Activated CD4-positive, alpha-beta memory T cell treated with anti-CD3 and anti-CD28 coated beads, Interleukin-2, amount 10 ng/mL, durations not matched to agents 7 days and 5 days (primary cell): ENCODE results near the gene ALDH7A1. TPM values are rescaled to one million over a fixed set of nuclear protein-coding genes. Genes with fewer than 3 reads are reported as not detected.

Source experiments
- CTCF ChIA-PET: fragments of 350-600 bp; sonication (Branson Sonifier 250); formaldehyde crosslinking; loops from one replicate; lab custom pipeline; 2021; ENCODE audit warnings: antibody characterized with exemption, inconsistent platforms; lab: Charles Lee
- POLR2A ChIA-PET: fragments of 350-600 bp; sonication (Branson Sonifier 250); formaldehyde crosslinking; loops from one replicate; lab custom pipeline; 2021; ENCODE audit warnings: antibody characterized with exemption; lab: Charles Lee
- DNase-seq: peaks from one replicate; pipeline ENCODE4 v3.0.0-alpha.2; 2020
- H3K27ac Mint-ChIP-seq: one replicate; pipeline ENCODE4 v1.8.0; 2021; ENCODE audit warnings: mild to moderate bottlenecking, mixed read lengths
- H3K27me3 Mint-ChIP-seq: one replicate; pipeline ENCODE4 v1.8.0; 2021; ENCODE audit warnings: mixed read lengths
- H3K36me3 Mint-ChIP-seq: one replicate; pipeline ENCODE4 v1.8.0; 2021; ENCODE audit warnings: low read depth, mixed read lengths
- H3K4me1 Mint-ChIP-seq: one replicate; pipeline ENCODE4 v1.8.0; 2021; ENCODE audit warnings: mixed read lengths
- H3K4me3 Mint-ChIP-seq: one replicate; pipeline ENCODE4 v1.8.0; 2021; ENCODE audit warnings: mild to moderate bottlenecking, mixed read lengths
- H3K9me3 Mint-ChIP-seq: one replicate; pipeline ENCODE4 v1.8.0; 2021; ENCODE audit warnings: mixed read lengths
- total RNA-seq, 2 experiments: library from RNA; stranded (reverse); gene quantifications; one replicate each; pipeline ENCODE4 v1.2.3, GENCODE V29; 2021

ALDH7A1 gene
- total RNA-seq, 2 experiments from 2014 or later = 0.71 to 1.0 TPM

DNA sequence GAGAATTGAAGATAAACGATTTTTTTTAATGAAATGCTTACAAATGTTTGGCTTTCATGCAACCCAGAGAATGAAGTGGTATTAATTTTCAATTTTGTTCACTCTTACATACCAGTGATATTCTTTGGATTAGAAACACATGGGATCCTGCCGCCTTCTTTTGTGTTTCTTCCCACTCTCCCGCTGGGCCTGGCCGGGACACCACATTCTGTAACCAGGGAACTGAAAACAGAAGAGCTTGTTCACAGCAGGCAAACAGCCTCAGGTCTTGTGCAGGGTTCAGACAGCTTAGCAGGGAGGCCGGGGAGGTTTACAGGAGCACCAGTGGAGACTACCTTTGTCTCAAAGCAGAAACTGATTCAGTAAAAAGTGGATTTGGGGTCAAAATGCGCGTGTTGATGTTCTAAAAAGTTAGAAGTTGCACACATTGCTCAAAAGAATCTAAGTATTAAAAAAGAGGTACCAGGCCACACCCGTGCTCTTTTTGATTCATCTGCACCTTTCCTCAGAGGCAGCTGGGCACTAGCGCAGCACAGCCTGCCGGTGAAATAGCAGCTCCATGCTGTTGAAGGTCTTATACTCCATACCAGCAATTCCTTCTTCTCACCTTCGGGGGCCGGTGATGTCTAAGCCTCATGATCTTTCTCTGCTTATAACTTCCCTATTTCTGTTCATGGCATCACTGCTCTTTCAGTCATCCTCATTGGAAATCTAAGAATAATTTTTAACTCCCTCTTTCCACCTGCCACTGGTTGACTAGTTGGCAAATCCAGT is 104.7 kb downstream of the ALDH7A1 start:
- POLR2A ChIA-PET = interaction anchor here (1.5 kb wide), 1 partner anchor 9 kb away, joined by 5 read pairs; no protein-coding TSS in a partner anchor

DNA sequence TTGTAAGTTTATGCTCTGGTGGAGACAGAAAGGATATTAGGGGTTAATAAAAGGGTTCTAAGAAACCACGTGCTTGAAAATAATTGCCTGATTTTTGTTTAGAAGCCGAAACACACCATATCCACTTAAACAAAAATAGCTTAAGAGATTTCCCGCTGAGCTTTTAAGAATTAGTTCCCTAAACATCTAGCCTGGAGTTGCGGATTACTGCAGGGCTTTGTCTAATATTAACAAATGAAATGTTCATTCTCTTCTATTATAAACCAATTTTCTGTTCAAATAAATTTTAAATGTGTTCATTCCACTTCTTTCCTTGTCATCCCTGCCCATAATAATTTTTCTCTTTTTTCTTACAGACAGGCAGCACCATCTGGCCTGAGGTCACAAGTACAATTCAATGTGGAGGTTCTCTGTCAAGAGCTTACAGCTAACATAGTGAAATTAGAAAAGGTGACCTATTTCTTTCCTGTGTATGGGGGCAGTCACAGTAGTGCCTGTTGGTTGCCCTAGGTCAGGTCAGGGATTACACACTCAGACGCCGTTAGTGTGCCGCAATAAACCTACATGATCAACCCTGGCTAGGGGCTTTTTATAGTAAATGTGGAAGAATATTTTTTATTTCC is 106.5 kb downstream of the ALDH7A1 start:
- Mint-ChIP-seq H3K4me1 (no peaks in the 10 kb centered on the region), H3K9me3 (no peaks in the 10 kb centered on the region), H3K36me3 (peaks cover 14% of the 10 kb centered on the region), H3K27ac (no peak overlapping the region), H3K27me3 (no peaks in the 10 kb centered on the region), H3K4me3 (no peak overlapping the region)
- POLR2A ChIA-PET = interaction anchor here (1.5 kb wide), 1 partner anchor 65 kb away, joined by 5 read pairs; the partner anchor contains the start of gene GRAMD2B
- CTCF ChIA-PET = interaction anchor here (1.0 to 3.7 kb wide), 4 partner anchors 11 to 150 kb away, joined by 3 to 18 read pairs (median 4); no protein-coding TSS in a partner anchor
- DNase-seq = no peak

More for the DNA sequence above, 104.7 kb downstream of the ALDH7A1 start:
- H3K4me1 Mint-ChIP-seq = no peaks in the 10 kb centered on the region
- H3K36me3 Mint-ChIP-seq = peaks cover 13% of the 10 kb centered on the region
- no peak overlapping the region for H3K4me3 Mint-ChIP-seq
- DNase-seq = no peak
- no peak overlapping the region for H3K27ac Mint-ChIP-seq
- H3K9me3 Mint-ChIP-seq = no peaks in the 10 kb centered on the region
- CTCF ChIA-PET = interaction anchor here (1.2 to 3.7 kb wide), 4 partner anchors 9 to 151 kb away, joined by 3 to 18 read pairs (median 4); no protein-coding TSS in a partner anchor
- H3K27me3 Mint-ChIP-seq = no peaks in the 10 kb centered on the region

DNA sequence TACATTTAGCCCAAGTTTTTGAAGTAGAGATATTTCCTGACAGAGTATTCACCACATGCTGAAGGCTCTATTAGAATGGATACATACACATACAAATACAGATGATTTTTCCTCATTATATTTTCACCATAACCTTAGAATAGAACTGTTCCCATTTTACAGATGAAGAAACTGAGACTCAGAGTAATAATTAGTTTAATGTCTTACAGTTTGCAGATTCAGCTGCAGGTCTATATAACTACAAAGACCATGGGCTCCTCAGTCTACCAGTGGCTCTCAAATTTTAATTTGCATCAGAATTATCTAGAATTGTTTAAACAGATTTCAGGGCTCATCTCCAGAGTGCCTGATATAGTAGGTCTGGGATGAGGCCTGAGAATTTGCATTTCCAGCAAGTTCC is 107.4 kb downstream of the ALDH7A1 start:
- Mint-ChIP-seq H3K4me1 (no peaks in the 10 kb centered on the region), H3K36me3 (peaks cover 19% of the 10 kb centered on the region), H3K4me3 (no peak overlapping the region), H3K27me3 (no peaks in the 10 kb centered on the region), H3K9me3 (no peaks in the 10 kb centered on the region), H3K27ac (no peak overlapping the region)
- DNase-seq = no peak
- ChIA-PET CTCF (interaction anchor here (1.2 to 3.7 kb wide), 3 partner anchors 12 to 149 kb away, joined by 3 to 18 read pairs (median 4); no protein-coding TSS in a partner anchor), POLR2A (interaction anchor here (0.7 to 1.5 kb wide), 2 partner anchors 37 to 64 kb away, joined by 3 to 5 read pairs; partner anchors contain the start of gene GRAMD2B)

DNA sequence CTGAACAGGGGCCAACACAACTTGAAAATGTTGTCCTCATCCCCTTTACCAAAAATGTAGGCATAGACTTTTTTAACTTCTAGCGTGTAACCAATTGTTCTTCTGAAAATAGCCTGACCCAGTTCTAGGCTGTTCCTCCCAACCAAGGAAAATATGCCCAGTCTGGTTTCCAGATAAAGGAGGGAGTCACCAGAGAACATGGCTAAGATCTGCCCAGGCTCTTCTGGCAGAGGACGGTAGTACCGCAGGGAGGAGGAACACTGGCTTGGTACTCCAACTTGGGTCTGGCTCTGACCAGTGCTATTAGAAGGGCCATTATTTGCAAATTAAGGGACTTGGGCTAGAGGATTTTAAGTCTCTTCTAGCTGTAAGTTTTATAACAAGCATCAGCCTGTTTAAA is 108.7 kb downstream of the ALDH7A1 start:
- CTCF ChIA-PET = no interaction called here
- H3K36me3 Mint-ChIP-seq = peaks cover 19% of the 10 kb centered on the region
- H3K4me1 Mint-ChIP-seq = no peaks in the 10 kb centered on the region
- H3K27ac Mint-ChIP-seq = no peak overlapping the region
- H3K4me3 Mint-ChIP-seq = no peak overlapping the region
- no peaks in the 10 kb centered on the region for H3K27me3 Mint-ChIP-seq
- POLR2A ChIA-PET = no interaction called here
- DNase-seq = no peak
- H3K9me3 Mint-ChIP-seq = no peaks in the 10 kb centered on the region

DNA sequence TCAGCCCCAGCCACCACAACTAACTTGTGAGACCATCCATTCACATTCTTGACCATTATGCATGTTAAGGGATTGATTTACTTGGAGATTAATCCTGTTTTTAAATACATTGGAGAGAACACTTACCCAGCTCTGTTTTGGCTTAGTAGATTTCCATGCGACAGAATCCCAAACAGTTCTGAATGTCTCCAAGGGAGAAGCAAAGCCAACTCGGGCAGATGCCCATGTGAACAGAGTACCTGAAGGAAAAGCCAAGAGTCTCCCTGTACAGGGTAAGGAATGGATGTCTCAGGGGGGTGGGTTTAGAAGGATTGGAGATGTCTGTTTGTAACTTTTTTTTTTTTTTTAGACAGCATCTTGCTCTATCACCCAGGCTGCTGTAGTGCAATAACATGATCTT is 110.8 kb downstream of the ALDH7A1 start:
- Mint-ChIP-seq H3K27me3 (no peaks in the 10 kb centered on the region), H3K4me1 (no peaks in the 10 kb centered on the region), H3K9me3 (no peaks in the 10 kb centered on the region), H3K36me3 (peaks cover 26% of the 10 kb centered on the region), H3K27ac (no peak overlapping the region), H3K4me3 (no peak overlapping the region)
- DNase-seq = no peak
- CTCF ChIA-PET = no interaction called here
- POLR2A ChIA-PET = no interaction called here

DNA sequence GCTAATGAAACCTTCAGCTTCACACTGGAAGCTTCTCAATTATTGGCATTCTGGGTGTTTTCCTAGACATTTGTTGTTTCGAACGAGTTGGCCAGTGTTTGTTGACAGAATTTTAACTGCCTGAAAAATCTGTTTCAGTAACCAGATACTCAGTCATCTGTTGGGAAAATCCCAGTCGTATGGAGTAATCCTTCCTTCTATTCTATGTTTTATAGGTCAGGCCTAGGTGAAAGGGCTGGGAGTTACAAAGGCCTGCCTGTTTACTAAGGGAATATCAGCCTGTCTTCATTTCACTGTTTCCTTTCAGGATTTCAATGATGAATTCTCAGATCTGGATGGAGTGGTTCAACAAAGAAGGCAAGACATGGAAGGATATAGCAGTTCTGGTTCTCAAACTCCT is 111.9 kb downstream of the ALDH7A1 start:
- Mint-ChIP-seq H3K27me3 (no peaks in the 10 kb centered on the region), H3K9me3 (no peaks in the 10 kb centered on the region), H3K4me3 (no peak overlapping the region), H3K36me3 (peaks cover 24% of the 10 kb centered on the region), H3K4me1 (no peaks in the 10 kb centered on the region), H3K27ac (no peak overlapping the region)
- no peak for DNase-seq
- POLR2A ChIA-PET = interaction anchor here (0.8 kb wide), 1 partner anchor 33 kb away, joined by 4 read pairs; no protein-coding TSS in a partner anchor
- CTCF ChIA-PET = interaction anchor here (0.6 to 1.4 kb wide), 3 partner anchors 17 to 132 kb away, joined by 4 to 6 read pairs (median 4); no protein-coding TSS in a partner anchor

DNA sequence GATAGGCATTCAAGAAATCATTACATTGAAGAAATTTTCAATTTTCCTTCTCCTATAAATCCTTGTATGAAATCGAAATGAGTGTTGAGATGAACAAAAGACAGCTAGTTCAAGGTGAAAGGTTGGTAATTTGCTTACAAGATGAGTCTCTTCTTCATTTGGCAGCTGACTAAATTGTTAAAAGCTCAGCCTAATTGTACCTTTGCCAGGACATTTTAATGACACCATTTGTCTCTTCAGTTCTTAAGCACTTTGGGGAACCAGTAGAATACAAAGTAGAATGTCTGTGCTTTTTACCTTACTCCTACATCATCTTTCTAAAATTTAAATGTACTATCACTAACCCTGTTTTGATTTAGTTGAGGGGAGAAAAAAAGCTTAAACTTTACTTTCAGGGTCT is 112.4 kb downstream of the ALDH7A1 start:
- ChIA-PET POLR2A (interaction anchor here (0.8 kb wide), 1 partner anchor 33 kb away, joined by 4 read pairs; no protein-coding TSS in a partner anchor), CTCF (interaction anchor here (1.2 to 1.4 kb wide), 2 partner anchors 18 to 32 kb away, joined by 4 to 6 read pairs; no protein-coding TSS in a partner anchor)
- no peak for DNase-seq
- Mint-ChIP-seq H3K27me3 (no peaks in the 10 kb centered on the region), H3K4me3 (no peak overlapping the region), H3K36me3 (peaks cover 24% of the 10 kb centered on the region), H3K27ac (no peak overlapping the region), H3K9me3 (no peaks in the 10 kb centered on the region), H3K4me1 (no peaks in the 10 kb centered on the region)

DNA sequence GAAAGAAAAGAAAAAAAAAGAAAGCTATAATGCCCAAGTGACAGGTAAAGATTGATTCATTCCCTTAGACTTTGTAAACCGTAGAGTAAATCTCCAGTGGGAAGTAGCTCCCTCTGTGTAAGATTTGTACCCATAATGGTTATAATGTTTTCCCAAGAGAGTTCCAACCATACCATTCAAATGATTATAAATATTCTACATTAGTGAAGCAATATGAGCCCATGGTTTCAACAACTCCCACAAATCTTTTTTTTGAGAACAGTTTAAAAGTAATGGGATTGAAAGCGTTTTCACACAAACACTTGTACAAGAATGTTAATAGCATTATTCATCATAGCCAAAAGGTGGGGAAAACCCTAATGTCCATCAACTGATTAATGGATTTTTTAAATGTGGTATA is 113.8 kb downstream of the ALDH7A1 start:
- CTCF ChIA-PET = interaction anchor here (0.7 to 1.1 kb wide), 3 partner anchors 9 to 578 kb away, joined by 3 to 4 read pairs (median 4); no protein-coding TSS in a partner anchor
- Mint-ChIP-seq H3K27me3 (no peaks in the 10 kb centered on the region), H3K36me3 (peaks cover 18% of the 10 kb centered on the region), H3K9me3 (no peaks in the 10 kb centered on the region), H3K27ac (no peak overlapping the region), H3K4me1 (no peaks in the 10 kb centered on the region), H3K4me3 (no peak overlapping the region)
- DNase-seq = no peak
- POLR2A ChIA-PET = no interaction called here

Other genes with a start within 250 kb of the ALDH7A1 start
- gene GRAMD2B, start 171.8 kb downstream of the ALDH7A1 start, total RNA-seq = 1 to 10 TPM; 4.6 to 5.0 TPM
- 10 to 100 TPM; 31.5 to 33.8 TPM for gene PHAX, start 5.7 kb upstream of the ALDH7A1 start, total RNA-seq
- gene LMNB1, start 181.9 kb upstream of the ALDH7A1 start, total RNA-seq = 100 to 1,000 TPM; 291 to 296 TPM